AG04449 (cell line): ENCODE data around the gene UCK2.
A peak's percentile ranks its signal among the peaks of the same experiment; 100 is the strongest.

Source experiments
- CTCF ChIA-PET: fragments of 350-600 bp; formaldehyde crosslinking; extraction: SDS; loops from one replicate; lab custom pipeline; 2021; ENCODE audit warnings: antibody characterized with exemption; lab: Yijun Ruan, JAX
- POLR2A ChIA-PET: fragments of 400-600, 350-600 bp; formaldehyde crosslinking; extraction: SDS; loops from one replicate; lab custom pipeline; 2020; ENCODE audit warnings: antibody characterized with exemption, inconsistent platforms; lab: Yijun Ruan, JAX
- DNase-seq: peaks from one replicate; pipeline ENCODE4 v3.0.0-alpha.2; 2010; ENCODE audit warnings: low read depth, low spot score
- H3K4me3 ChIP-seq: 2 replicates; pipeline ENCODE4 v1.5.1; 2011; ENCODE audit warnings: low read depth, mild to moderate bottlenecking, control low read depth, low read length
- CTCF ChIP-seq: IDR thresholded peaks from one replicate; pipeline ENCODE4 v1.5.1; 2011; ENCODE audit warnings: mild to moderate bottlenecking, moderate library complexity, low read length, control low read depth, inconsistent platforms; ENCODE audit not compliant: insufficient read depth; ENCODE audit errors: missing control alignments

Gene UCK2

DNA sequence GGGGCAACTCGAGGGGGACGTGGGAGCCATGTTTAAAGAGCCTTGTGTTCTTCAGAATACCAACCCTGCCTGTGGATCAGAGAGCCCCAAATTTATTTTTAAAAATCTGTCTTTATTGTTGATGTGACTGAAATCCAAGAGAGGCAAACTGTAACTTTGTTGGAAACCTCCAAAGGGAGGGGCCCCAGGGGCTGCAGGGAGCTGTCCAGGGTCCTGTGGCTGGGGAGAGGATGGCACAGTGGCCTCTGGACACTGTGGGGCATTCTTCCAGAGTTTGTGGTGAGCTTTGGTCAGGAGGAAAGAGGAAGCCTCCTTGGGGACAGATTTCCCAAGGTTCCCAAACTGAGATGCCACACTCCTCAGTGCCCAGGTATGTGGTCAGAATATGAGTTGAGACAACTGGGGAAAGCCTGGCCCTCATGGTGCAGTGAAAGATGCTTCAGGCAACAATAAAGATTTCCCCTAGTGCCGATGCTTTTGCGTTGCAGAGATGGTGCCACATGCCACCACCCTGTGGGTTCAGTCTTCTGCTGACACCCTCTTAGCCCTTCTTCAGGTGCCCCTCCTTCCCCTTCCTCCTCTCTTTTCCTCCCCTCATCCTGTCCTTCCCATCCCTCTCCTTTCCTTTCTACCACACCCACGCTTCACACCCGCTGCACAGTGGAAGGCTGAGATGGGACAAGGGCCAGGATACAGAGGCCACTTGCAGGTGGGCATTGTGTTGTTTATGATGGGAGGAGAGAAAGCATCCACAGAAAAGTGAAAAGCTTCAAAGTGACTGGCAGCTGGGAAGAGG, 122.1 kb downstream of the UCK2 start:
- POLR2A ChIA-PET, result no interaction called here
- no peak for DNase-seq
- TF ChIP-seq CTCF, result no peak
- H3K4me3 ChIP-seq, result no peak overlapping the region
- CTCF ChIA-PET, result interaction anchor here (4.1 kb wide), 1 partner anchor 22 kb away, joined by 12 read pairs; no protein-coding TSS in a partner anchor

GRCh38 chr1:165954940-165955339, 127.5 kb downstream of the UCK2 start:
- TF ChIP-seq CTCF, result no peak
- ChIA-PET POLR2A (no interaction called here), CTCF (interaction anchor here (1.0 kb wide), 1 partner anchor 30 kb away, joined by 4 read pairs; no protein-coding TSS in a partner anchor)
- DNase-seq, result peak; percentile 9
- H3K4me3 ChIP-seq, result no peak overlapping the region

DNA sequence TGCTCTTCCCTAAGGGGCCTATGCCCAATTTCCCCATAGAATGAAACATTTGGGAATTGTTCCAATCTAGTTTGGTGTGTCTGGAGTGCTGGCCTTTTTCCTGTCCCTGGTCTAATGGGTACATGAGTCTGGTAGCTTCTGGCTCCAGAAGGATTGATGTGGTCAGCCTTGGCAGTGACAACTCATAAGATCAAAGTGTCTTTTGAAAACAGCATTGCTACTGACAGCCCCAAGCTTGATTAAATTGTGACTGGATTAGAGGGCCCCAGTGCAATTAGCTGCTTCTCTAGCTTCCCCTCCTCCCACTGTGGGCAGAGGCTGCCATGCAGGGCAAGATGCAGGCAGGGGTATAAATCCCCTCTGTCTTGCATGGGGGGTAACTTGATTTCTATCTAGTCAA, 130.9 kb downstream of the UCK2 start:
- ChIA-PET POLR2A (no interaction called here), CTCF (no interaction called here)
- H3K4me3 ChIP-seq, result no peak overlapping the region
- DNase-seq, result no peak
- no peak for TF ChIP-seq CTCF

DNA sequence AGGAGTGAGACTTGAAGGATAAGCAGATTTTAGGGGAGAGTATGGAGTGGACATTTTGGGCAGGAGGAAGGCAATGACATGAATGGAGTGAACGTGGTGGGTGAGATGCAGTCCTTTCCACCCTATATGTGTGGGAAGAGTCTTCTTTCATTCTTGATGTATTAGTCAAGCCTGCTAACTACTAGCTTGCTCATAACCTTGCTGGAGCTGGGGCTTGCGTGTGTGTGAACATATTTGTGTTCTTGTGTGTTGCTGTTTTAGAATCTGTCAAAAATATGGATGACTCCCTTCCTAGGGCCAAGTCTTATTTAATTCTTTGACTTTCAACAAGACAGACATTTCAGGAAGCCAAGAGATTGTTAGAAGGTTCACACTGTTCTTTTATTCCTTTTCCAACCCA, 132.7 kb downstream of the UCK2 start:
- no peak overlapping the region for H3K4me3 ChIP-seq
- TF ChIP-seq CTCF, result no peak
- DNase-seq, result no peak
- ChIA-PET POLR2A (no interaction called here), CTCF (no interaction called here)

- TF ChIP-seq CTCF, result no peak
- POLR2A ChIA-PET, result no interaction called here
- no peak overlapping the region for H3K4me3 ChIP-seq
- DNase-seq, result no peak
- CTCF ChIA-PET, result no interaction called here
Observed at GRCh38 chr1:165960881-165961280, 133.5 kb downstream of the UCK2 start.
